B cell (primary cell): ENCODE results near the gene MYOD1. TPM values are rescaled to one million over a fixed set of nuclear protein-coding genes. Genes with fewer than 3 reads are reported as not detected.

Experiments
- ATAC-seq: fragments of 200-7000 bp; cut with Tn5 transposase; one replicate; pipeline ENCODE4 v1.10.0; 2021; ENCODE audit warnings: low read depth, mild to moderate bottlenecking, moderate number of reproducible peaks, moderate library complexity
- CTCF ChIA-PET: fragments of 350-600 bp; sonication (Branson Sonifier 250); formaldehyde crosslinking; loops from one replicate; lab custom pipeline; 2021; ENCODE audit warnings: antibody characterized with exemption, inconsistent platforms; lab: Charles Lee
- POLR2A ChIA-PET: fragments of 350-600 bp; sonication (Branson Sonifier 250); formaldehyde crosslinking; loops from one replicate; lab custom pipeline; 2021; ENCODE audit warnings: antibody characterized with exemption; lab: Charles Lee
- DNase-seq: peaks from one replicate; pipeline ENCODE4 v3.0.0; 2013
- H2AFZ ChIP-seq: 2 replicates; pipeline ENCODE4 v1.6.1; 2012; ENCODE audit warnings: mild to moderate bottlenecking, low read depth, low read length; ENCODE audit not compliant: insufficient read depth, poor library complexity, severe bottlenecking
- H3K27ac ChIP-seq, 2 donors: 1 replicate in 1 of 2; 2 replicates in 1 of 2; pipeline ENCODE4 v1.5.1; 2012 to 2013; ENCODE audit warnings: low read length in 2 of 2, mild to moderate bottlenecking in 2 of 2, moderate library complexity in 1 of 2
- H3K27me3 ChIP-seq, 4 experiments: fragments of 200-600 bp in 1 of 4; sonication (generic) in 1 of 4; replicated peaks in 1 of 4; 1 replicate in 2 of 4; 2 replicates in 2 of 4; pipeline versions ENCODE4 v1.6.1 to v1.7.0; 2013 to 2016; ENCODE audit warnings: low read length in 3 of 4, mild to moderate bottlenecking in 2 of 4, mixed read lengths in 1 of 4, moderate library complexity in 1 of 4; ENCODE audit not compliant: insufficient read depth in 4 of 4, control insufficient read depth in 3 of 4; ENCODE audit errors: control extremely low read depth in 1 of 4
- H3K36me3 ChIP-seq, 2 experiments: replicated peaks in 1 of 2; 1 replicate in 1 of 2; 2 replicates in 1 of 2; pipeline versions ENCODE4 v1.6.1 to v1.7.1; 2013; ENCODE audit warnings: low read length in 1 of 2; ENCODE audit not compliant: insufficient read depth in 2 of 2, control insufficient read depth in 1 of 2; ENCODE audit errors: control extremely low read depth in 1 of 2, extremely low read depth in 1 of 2
- H3K4me1 ChIP-seq, 2 donors: fragments of 200-600 bp in 1 of 2; sonication (generic) in 1 of 2; 1 replicate in 1 of 2; 2 replicates in 1 of 2; pipeline versions ENCODE4 v1.5.1 to v1.6.1; 2013 to 2017; ENCODE audit warnings: low read length in 2 of 2; ENCODE audit not compliant: control insufficient read depth in 2 of 2, insufficient read depth in 2 of 2
- H3K4me2 ChIP-seq: replicated peaks from 2 replicates; pipeline ENCODE3; 2012; ENCODE audit warnings: mild to moderate bottlenecking, low read depth, low read length; ENCODE audit not compliant: poor library complexity, severe bottlenecking
- H3K4me3 ChIP-seq, 5 experiments: fragments of 200-600 bp in 1 of 5; sonication (generic) in 1 of 5; 1 replicate in 3 of 5; 2 replicates in 2 of 5; pipeline versions ENCODE4 v1.5.1 to v1.7.0; 2011 to 2016; ENCODE audit warnings: low read length in 4 of 5, mild to moderate bottlenecking in 4 of 5, low read depth in 2 of 5, control low read depth in 1 of 5, moderate library complexity in 1 of 5; ENCODE audit not compliant: insufficient read depth in 1 of 5; ENCODE audit errors: control extremely low read depth in 1 of 5, extremely low read depth in 1 of 5
- H3K79me2 ChIP-seq: fragments of 200-600 bp; sonication (generic); one replicate; pipeline ENCODE4 v1.6.0; 2016; ENCODE audit warnings: low read length; ENCODE audit not compliant: control insufficient read depth, insufficient read depth
- H3K9ac ChIP-seq: fragments of 200-600 bp; sonication (generic); 2 replicates; pipeline ENCODE4 v1.6.1; 2017; ENCODE audit warnings: mild to moderate bottlenecking, low read length, moderate library complexity
- H3K9me3 ChIP-seq, 3 donors: one replicate each; pipeline versions ENCODE4 v1.6.1 to v1.7.1; 2013; ENCODE audit warnings: low read length in 2 of 3; ENCODE audit not compliant: control insufficient read depth in 2 of 3, insufficient read depth in 1 of 3; ENCODE audit errors: control extremely low read depth in 1 of 3
- H4K20me1 ChIP-seq: 2 replicates; pipeline ENCODE4 v1.6.0; 2012; ENCODE audit warnings: mild to moderate bottlenecking, low read length; ENCODE audit not compliant: insufficient read depth, control insufficient read depth, poor library complexity, severe bottlenecking
- H3K27ac Mint-ChIP-seq: one replicate; pipeline ENCODE4 v1.8.0; 2021; ENCODE audit warnings: mixed read lengths
- H3K27me3 Mint-ChIP-seq: one replicate; pipeline ENCODE4 v1.8.0; 2021; ENCODE audit warnings: mixed read lengths
- H3K4me1 Mint-ChIP-seq: one replicate; pipeline ENCODE4 v1.8.0; 2021; ENCODE audit warnings: mixed read lengths
- H3K4me3 Mint-ChIP-seq: one replicate; pipeline ENCODE4 v1.8.0; 2021; ENCODE audit warnings: mixed read lengths
- H3K9me3 Mint-ChIP-seq: one replicate; pipeline ENCODE4 v1.8.0; 2022; ENCODE audit warnings: mixed read lengths; ENCODE audit not compliant: insufficient read depth
- CTCF ChIP-seq: fragments of 200-600 bp; IDR thresholded peaks from one replicate; pipeline ENCODE4 v1.8.0; 2022; ENCODE audit warnings: antibody characterized with exemption, mild to moderate bottlenecking
- EZH2 ChIP-seq: IDR thresholded peaks from 2 replicates; pipeline ENCODE4 v1.6.1; 2012; ENCODE audit warnings: borderline replicate concordance, low read depth, mild to moderate bottlenecking, moderate library complexity, low read length; ENCODE audit not compliant: insufficient read depth, poor library complexity, severe bottlenecking
- WGBS: methylation state at CpG from one replicate; pipeline ENCODE4 v1.1.5; 2013; ENCODE audit warnings: missing lambda C conversion rate; ENCODE audit not compliant: insufficient coverage; 5-methylcytosine and 5-hydroxymethylcytosine counted together
- intact Hi-C: fragments of 100-400 bp; cut with micrococcal nuclease; formaldehyde crosslinking; loops from one replicate; pipeline ENCODE4 v1.10.0; 2022
- polyA plus RNA-seq: library from polyadenylated mRNA; depleted of rRNA; stranded (reverse); fragments of >200 nt; gene quantifications from 2 replicates; pipeline ENCODE4 v1.2.3, GENCODE V29; 2012
- total RNA-seq, 2 donors: library from RNA; stranded (reverse); fragments of 120-200 nt in 1 of 2; gene quantifications; 1 replicate in 1 of 2; 2 replicates in 1 of 2; pipeline versions ENCODE4 v1.2.3 to v1.2.4, GENCODE V29; 2013 to 2022

MYOD1 gene
- total and polyA plus RNA-seq, 2 donors (not counting 1 experiment from before 2014, with no cell fraction given), result not detected

- intact Hi-C loops, result no loop called here
- TF ChIP-seq CTCF (no peak), EZH2 (no peak)
- DNase-seq, result no peak
- no peaks in the 10 kb centered on the region for H3K4me1 ChIP-seq
- WGBS, result 80% methylated on average over 5 of the region's 7 CpGs
- Mint-ChIP-seq H3K4me1 (peaks cover 4% of the 10 kb centered on the region), H3K9me3 (no peaks in the 10 kb centered on the region), H3K4me3 (no peak overlapping the region), H3K27me3 (peaks cover 43% of the 10 kb centered on the region), H3K27ac (no peak overlapping the region)
- no peaks in the 10 kb centered on the region for H3K79me2 ChIP-seq
- peaks cover 0 to 39% (median 10%) of the 10 kb centered on the region in 4 experiments for H3K27me3 ChIP-seq
- ChIA-PET POLR2A (no interaction called here), CTCF (no interaction called here)
- H3K9me3 ChIP-seq, result no peaks in the 10 kb centered on the region
- H3K36me3 ChIP-seq, result no peaks in the 10 kb centered on the region
- no peak for ATAC-seq
- no peak overlapping the region for H3K4me2 ChIP-seq
- H3K27ac ChIP-seq, result no peak overlapping the region
- H3K4me3 ChIP-seq, result no peak overlapping the region
- H4K20me1 ChIP-seq, result no peaks in the 10 kb centered on the region
- no peak overlapping the region for H3K9ac ChIP-seq
- H2AFZ ChIP-seq, result no peak overlapping the region
These were observed 26.4 kb upstream of the MYOD1 start for GRCh38 chr11:17692931-17693330.

- intact Hi-C loops, result no loop called here
- H3K4me1 Mint-ChIP-seq, result peaks cover 4% of the 10 kb centered on the region
- DNase-seq, result no peak
These were observed 25.8 kb upstream of the MYOD1 start for GRCh38 chr11:17693531-17693930.

More at GRCh38 chr11:17693531-17693930, 25.8 kb upstream of the MYOD1 start:
- H3K27me3 ChIP-seq, result peaks cover 0 to 39% (median 10%) of the 10 kb centered on the region in 4 experiments
- no peaks in the 10 kb centered on the region for H3K9me3 ChIP-seq
- H3K36me3 ChIP-seq, result no peaks in the 10 kb centered on the region
- no peaks in the 10 kb centered on the region for H4K20me1 ChIP-seq
- no peaks in the 10 kb centered on the region for H3K4me1 ChIP-seq
- H2AFZ ChIP-seq, result no peak overlapping the region
- Mint-ChIP-seq H3K27ac (no peak overlapping the region), H3K4me3 (no peak overlapping the region), H3K27me3 (peaks cover 49% of the 10 kb centered on the region), H3K9me3 (no peaks in the 10 kb centered on the region)
- ChIA-PET CTCF (interaction anchor here (0.5 kb wide), 1 partner anchor 620 kb away, joined by 3 read pairs; no protein-coding TSS in a partner anchor), POLR2A (no interaction called here)
- no peaks in the 10 kb centered on the region for H3K79me2 ChIP-seq
- ATAC-seq, result no peak
- TF ChIP-seq CTCF, result no peak
- no peak for TF ChIP-seq EZH2
- 82% methylated on average over 3 of the region's 4 CpGs for WGBS
- no peak overlapping the region for H3K4me2 ChIP-seq
- H3K4me3 ChIP-seq, result no peak overlapping the region
- no peak overlapping the region for H3K9ac ChIP-seq
- H3K27ac ChIP-seq, result no peak overlapping the region
